Ishikawa (cell line): ENCODE results near the gene VWA3B.

Experiments used
- CEBPB ChIP-seq: IDR thresholded peaks from 2 replicates; pipeline ENCODE4 v1.6.1; 2012
- EP300 ChIP-seq: IDR thresholded peaks from 2 replicates; pipeline ENCODE4 v1.6.1; 2012; ENCODE audit warnings: borderline replicate concordance
- TF ChIP-seq, protein P1 (sequence below): IDR thresholded peaks from 2 replicates; pipeline ENCODE4 v1.6.1; 2012
- TF ChIP-seq, protein P2 (sequence below): IDR thresholded peaks from 2 replicates; pipeline ENCODE4 v1.6.1; 2012; ENCODE audit warnings: low read depth, mild to moderate bottlenecking

DNA sequence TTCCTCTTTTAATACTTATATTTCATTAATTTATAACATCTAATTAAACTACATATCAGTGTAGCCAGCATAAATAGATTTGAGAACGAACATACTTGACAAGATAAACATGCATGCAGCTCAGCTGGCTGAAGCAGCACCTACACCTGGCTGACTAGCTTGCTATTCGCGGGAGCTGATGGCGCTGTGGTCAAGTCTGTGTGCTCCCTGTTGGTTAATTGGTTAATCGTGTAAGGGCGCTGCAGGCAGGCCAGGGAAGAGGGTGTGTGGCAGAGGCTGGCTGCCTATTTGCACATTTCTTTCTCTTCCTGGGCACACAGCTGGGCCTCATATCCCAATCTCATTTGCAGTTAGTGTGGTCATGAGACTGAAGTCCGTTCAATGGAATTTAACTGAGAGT, 14.5 kb upstream of the VWA3B start:
- TF ChIP-seq CEBPB, result no peak
- TF ChIP-seq, protein P1, sequence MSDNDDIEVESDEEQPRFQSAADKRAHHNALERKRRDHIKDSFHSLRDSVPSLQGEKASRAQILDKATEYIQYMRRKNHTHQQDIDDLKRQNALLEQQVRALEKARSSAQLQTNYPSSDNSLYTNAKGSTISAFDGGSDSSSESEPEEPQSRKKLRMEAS, result no peak
- TF ChIP-seq EP300, result no peak
- TF ChIP-seq, protein P2, sequence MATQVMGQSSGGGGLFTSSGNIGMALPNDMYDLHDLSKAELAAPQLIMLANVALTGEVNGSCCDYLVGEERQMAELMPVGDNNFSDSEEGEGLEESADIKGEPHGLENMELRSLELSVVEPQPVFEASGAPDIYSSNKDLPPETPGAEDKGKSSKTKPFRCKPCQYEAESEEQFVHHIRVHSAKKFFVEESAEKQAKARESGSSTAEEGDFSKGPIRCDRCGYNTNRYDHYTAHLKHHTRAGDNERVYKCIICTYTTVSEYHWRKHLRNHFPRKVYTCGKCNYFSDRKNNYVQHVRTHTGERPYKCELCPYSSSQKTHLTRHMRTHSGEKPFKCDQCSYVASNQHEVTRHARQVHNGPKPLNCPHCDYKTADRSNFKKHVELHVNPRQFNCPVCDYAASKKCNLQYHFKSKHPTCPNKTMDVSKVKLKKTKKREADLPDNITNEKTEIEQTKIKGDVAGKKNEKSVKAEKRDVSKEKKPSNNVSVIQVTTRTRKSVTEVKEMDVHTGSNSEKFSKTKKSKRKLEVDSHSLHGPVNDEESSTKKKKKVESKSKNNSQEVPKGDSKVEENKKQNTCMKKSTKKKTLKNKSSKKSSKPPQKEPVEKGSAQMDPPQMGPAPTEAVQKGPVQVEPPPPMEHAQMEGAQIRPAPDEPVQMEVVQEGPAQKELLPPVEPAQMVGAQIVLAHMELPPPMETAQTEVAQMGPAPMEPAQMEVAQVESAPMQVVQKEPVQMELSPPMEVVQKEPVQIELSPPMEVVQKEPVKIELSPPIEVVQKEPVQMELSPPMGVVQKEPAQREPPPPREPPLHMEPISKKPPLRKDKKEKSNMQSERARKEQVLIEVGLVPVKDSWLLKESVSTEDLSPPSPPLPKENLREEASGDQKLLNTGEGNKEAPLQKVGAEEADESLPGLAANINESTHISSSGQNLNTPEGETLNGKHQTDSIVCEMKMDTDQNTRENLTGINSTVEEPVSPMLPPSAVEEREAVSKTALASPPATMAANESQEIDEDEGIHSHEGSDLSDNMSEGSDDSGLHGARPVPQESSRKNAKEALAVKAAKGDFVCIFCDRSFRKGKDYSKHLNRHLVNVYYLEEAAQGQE, result no peak
